Activated T-helper 2 cell treated with anti-CD3 and anti-CD28 coated beads, Interferon-gamma antibody, Interleukin-2, Interleukin-4, amounts not matched to agents 10 μg/mL and 5 μg/mL and 100 μg/mL, durations not matched to agents 14 hours and 24 hours and 36 hours (primary cell): ENCODE results near the gene POU3F2. TPM values are rescaled to one million over a fixed set of nuclear protein-coding genes. Genes with fewer than 3 reads are reported as not detected.
A peak's percentile ranks its signal among the peaks of the same experiment; 100 is the strongest.

Experiments
- DNase-seq: peaks from one replicate; pipeline ENCODE4 v3.0.0; 2021; ENCODE audit warnings: low spot score
- H3K27ac Mint-ChIP-seq: one replicate; pipeline ENCODE4 v1.8.0; 2021; ENCODE audit warnings: mixed read lengths
- H3K27me3 Mint-ChIP-seq: one replicate; pipeline ENCODE4 v1.8.0; 2021; ENCODE audit warnings: low read depth, mixed read lengths
- H3K36me3 Mint-ChIP-seq: one replicate; pipeline ENCODE4 v1.8.0; 2021; ENCODE audit warnings: low read depth, mixed read lengths
- H3K4me1 Mint-ChIP-seq: one replicate; pipeline ENCODE4 v1.8.0; 2021; ENCODE audit warnings: low read depth, mixed read lengths
- H3K4me3 Mint-ChIP-seq: one replicate; pipeline ENCODE4 v1.8.0; 2021; ENCODE audit warnings: low read depth, mild to moderate bottlenecking, moderate library complexity, mixed read lengths
- H3K9me3 Mint-ChIP-seq: one replicate; pipeline ENCODE4 v1.8.0; 2021; ENCODE audit warnings: mixed read lengths
- intact Hi-C: fragments of 100-400 bp; cut with micrococcal nuclease; formaldehyde crosslinking; loops from one replicate; pipeline ENCODE4 v1.15.1; 2023
- total RNA-seq: library from RNA; stranded (reverse); gene quantifications from 2 replicates; pipeline ENCODE4 v1.2.3, GENCODE V29; 2022

The POU3F2 gene
- total RNA-seq, 1 donor from 2014 or later = not detected

DNA sequence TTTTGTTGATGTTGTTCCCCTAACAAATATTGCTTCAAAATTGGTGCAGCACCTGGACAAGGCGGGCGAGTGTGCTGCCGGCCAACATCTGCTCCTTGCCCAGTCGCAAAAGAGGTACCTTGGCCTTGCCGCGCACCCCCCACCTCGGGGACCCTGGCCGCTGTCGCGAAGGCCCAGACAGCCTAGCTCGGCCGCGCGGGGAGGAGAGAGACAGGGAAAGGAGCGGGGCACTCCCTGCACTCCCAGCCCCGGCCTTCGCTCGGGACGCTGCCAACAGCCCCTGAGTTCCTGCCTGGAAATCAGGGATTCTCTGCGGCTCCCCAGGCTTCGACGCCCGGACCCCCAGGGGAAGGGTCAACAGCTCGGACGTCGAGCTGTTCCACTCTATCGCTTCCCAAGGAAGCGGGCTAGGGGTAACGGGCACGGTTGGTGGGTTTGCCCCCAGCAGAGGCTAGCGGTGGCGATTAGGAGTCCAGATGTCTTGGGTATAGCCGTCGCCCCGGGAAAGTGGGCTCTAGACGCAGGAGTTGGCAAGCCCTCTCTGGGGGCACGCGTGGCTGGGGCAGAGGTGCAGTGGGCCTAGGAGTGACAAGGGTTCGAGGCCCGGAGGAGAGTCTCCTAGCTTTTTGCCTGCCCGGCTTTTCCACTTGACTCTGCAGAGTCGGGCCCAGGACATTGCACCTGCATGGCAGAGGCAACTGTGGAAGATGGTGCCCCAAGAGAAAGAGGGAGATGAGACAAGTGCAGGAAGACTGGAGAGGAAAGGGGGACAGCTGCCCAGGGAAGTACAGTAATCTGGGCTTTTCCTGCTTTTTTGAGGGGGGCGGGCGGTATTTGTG lies 8.2 kb downstream of the POU3F2 start:
- H3K4me1 Mint-ChIP-seq = peaks cover 13% of the 10 kb centered on the region
- no peak overlapping the region for H3K4me3 Mint-ChIP-seq
- H3K27me3 Mint-ChIP-seq = peaks cover 86% of the 10 kb centered on the region
- no peaks in the 10 kb centered on the region for H3K9me3 Mint-ChIP-seq
- H3K36me3 Mint-ChIP-seq = no peaks in the 10 kb centered on the region
- H3K27ac Mint-ChIP-seq = no peak overlapping the region
- intact Hi-C loops = loop anchor here (10.0 kb wide), 1 partner anchor 502 kb away; the partner anchor contains the start of gene FAXC
- no peak for DNase-seq

DNA sequence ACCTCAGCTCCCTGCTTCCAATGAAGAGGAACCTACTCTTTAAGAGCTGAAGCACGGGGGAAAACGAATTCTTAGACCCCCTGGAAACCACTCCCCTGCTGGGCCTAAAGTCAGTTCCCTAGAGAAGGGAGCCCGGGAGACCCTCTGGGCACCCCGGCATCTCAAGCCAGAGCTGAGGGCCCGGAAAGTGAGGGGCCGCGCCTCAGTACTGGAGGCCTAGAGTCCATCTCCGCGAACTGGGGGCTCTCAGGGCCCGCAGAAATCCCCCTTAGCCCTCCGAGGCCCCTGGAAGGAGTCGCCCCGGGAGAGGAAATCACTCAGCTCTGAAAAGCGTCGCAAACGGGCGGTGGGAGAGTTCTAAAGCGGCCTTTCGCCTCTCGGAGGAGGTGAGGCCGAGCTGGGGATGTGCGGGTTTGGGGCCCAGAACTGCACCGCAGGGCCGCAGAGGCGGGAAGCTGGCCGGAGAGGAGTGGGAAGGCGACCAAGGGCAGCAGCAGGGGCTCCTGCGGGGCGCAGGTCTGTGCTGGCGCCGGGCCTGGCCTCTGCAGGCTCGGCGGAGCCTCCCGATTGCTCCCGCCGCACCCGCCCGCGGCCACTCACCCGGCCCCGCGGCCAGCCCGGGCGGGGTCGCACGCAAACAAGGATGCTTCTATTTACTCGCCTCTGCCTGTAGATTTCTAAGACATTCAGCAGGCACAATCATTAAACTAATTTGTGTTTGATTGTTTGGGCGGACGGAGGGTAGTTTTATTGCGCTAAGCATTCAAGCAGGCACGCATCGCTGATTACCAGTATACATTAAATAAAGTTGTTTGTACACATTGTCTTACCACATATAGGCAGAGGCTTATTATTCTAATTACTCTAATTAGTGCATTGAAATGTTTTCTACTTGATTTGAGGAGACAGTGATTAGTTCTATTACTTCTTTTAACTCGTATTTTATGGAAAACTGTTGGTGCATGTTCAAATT lies 9.2 kb downstream of the POU3F2 start:
- intact Hi-C loops = loop anchor here (2.0 to 10.0 kb wide), 2 partner anchors 13 to 501 kb away; partner anchors contain the start of gene FAXC
- peaks cover 81% of the 10 kb centered on the region for H3K27me3 Mint-ChIP-seq
- H3K36me3 Mint-ChIP-seq = no peaks in the 10 kb centered on the region
- no peak overlapping the region for H3K4me3 Mint-ChIP-seq
- DNase-seq = no peak
- H3K9me3 Mint-ChIP-seq = no peaks in the 10 kb centered on the region
- no peak overlapping the region for H3K27ac Mint-ChIP-seq
- peaks cover 13% of the 10 kb centered on the region for H3K4me1 Mint-ChIP-seq

- Mint-ChIP-seq H3K27ac (no peak overlapping the region), H3K4me1 (peaks cover 13% of the 10 kb centered on the region), H3K36me3 (no peaks in the 10 kb centered on the region), H3K4me3 (no peak overlapping the region), H3K9me3 (no peaks in the 10 kb centered on the region), H3K27me3 (peaks cover 83% of the 10 kb centered on the region)
- intact Hi-C loops = loop anchor here (1.0 to 10.0 kb wide), 6 partner anchors 10 to 1777 kb away; partner anchors contain the start of genes FAXC and POU3F2
- DNase-seq = no peak
Measured at GRCh38 chr6:98844244-98845210, 10.2 kb downstream of the POU3F2 start.

DNA sequence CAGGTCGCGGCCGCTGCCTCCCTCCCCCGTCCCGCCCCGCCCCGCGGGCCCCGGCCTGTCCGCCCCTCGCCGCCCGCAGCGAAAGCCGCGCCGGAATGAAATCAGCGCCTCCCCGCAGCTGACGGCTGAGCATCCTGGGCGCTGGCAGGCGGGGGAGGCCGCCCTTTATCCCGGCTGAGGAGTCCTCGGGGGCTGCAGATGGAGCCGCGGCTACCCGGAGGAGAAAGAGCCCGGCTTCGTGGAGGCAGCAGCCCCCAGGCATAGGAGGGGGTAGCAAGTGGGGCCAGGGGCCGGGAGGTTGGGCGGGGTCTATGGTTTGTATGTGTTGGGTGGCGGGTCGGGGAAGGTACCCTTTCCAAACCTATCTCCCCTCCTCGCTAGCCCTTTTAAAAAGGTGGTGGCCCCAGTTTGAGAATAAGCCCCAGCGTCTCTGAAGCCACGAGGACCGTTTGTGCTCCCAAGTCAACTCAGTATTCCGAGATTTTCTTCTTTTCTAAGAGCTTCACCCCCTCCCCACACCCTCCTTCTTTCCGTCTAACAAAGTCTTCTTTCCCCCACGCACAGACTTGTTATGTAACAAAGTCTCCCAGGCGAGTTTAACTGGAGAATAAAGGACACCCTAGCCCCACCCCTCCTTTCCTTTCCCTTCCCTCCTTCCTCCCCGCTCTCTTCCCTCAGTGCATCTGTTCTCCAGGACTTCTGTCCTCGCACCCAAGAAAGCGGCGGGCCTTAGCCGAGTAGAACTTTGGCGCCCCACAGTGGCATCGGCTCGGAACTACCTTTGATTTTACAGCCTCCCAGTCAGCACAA lies 11.0 kb downstream of the POU3F2 start:
- intact Hi-C loops = loop anchor here (1.0 to 10.0 kb wide), 6 partner anchors 11 to 1778 kb away; partner anchors contain the start of genes FAXC and POU3F2

GRCh38 chr6:98846021-98846380 lies 11.6 kb downstream of the POU3F2 start:
- H3K9me3 Mint-ChIP-seq = no peaks in the 10 kb centered on the region
- peaks cover 10% of the 10 kb centered on the region for H3K4me1 Mint-ChIP-seq
- intact Hi-C loops = loop anchor here (5.0 to 10.0 kb wide), 2 partner anchors 499 to 1779 kb away; partner anchors contain the start of gene FAXC
- H3K36me3 Mint-ChIP-seq = no peaks in the 10 kb centered on the region
- peaks cover 82% of the 10 kb centered on the region for H3K27me3 Mint-ChIP-seq
- no peak overlapping the region for H3K4me3 Mint-ChIP-seq
- DNase-seq = no peak
- no peak overlapping the region for H3K27ac Mint-ChIP-seq

More for the DNA sequence above, 11.0 kb downstream of the POU3F2 start:
- Mint-ChIP-seq H3K27me3 (peaks cover 83% of the 10 kb centered on the region), H3K4me3 (peak overlapping the region; percentile 18), H3K36me3 (no peaks in the 10 kb centered on the region), H3K4me1 (peaks cover 11% of the 10 kb centered on the region), H3K27ac (no peak overlapping the region), H3K9me3 (no peaks in the 10 kb centered on the region)
- peak; percentile 46 for DNase-seq

GRCh38 chr6:98847416-98847778 lies 13.0 kb downstream of the POU3F2 start:
- peaks cover 81% of the 10 kb centered on the region for H3K27me3 Mint-ChIP-seq
- H3K9me3 Mint-ChIP-seq = no peaks in the 10 kb centered on the region
- no peak for DNase-seq
- peaks cover 10% of the 10 kb centered on the region for H3K4me1 Mint-ChIP-seq
- intact Hi-C loops = loop anchor here (5.0 to 10.0 kb wide), 2 partner anchors 497 to 1780 kb away; partner anchors contain the start of gene FAXC
- no peaks in the 10 kb centered on the region for H3K36me3 Mint-ChIP-seq
- H3K4me3 Mint-ChIP-seq = no peak overlapping the region
- no peak overlapping the region for H3K27ac Mint-ChIP-seq

GRCh38 chr6:98847779-98848538 lies 13.6 kb downstream of the POU3F2 start:
- H3K36me3 Mint-ChIP-seq = no peaks in the 10 kb centered on the region
- peaks cover 10% of the 10 kb centered on the region for H3K4me1 Mint-ChIP-seq
- no peak for DNase-seq
- no peak overlapping the region for H3K4me3 Mint-ChIP-seq
- intact Hi-C loops = loop anchor here (5.0 to 10.0 kb wide), 2 partner anchors 497 to 1781 kb away; partner anchors contain the start of gene FAXC
- no peaks in the 10 kb centered on the region for H3K9me3 Mint-ChIP-seq
- no peak overlapping the region for H3K27ac Mint-ChIP-seq
- H3K27me3 Mint-ChIP-seq = peaks cover 76% of the 10 kb centered on the region

GRCh38 chr6:98848539-98849242 lies 14.3 kb downstream of the POU3F2 start:
- Mint-ChIP-seq H3K4me1 (peaks cover 10% of the 10 kb centered on the region), H3K9me3 (no peaks in the 10 kb centered on the region), H3K27ac (no peak overlapping the region), H3K27me3 (peaks cover 71% of the 10 kb centered on the region), H3K4me3 (no peak overlapping the region), H3K36me3 (no peaks in the 10 kb centered on the region)
- DNase-seq = no peak
- intact Hi-C loops = loop anchor here (5.0 to 10.0 kb wide), 2 partner anchors 496 to 1781 kb away; partner anchors contain the start of gene FAXC

GRCh38 chr6:98864497-98864896 lies 30.1 kb downstream of the POU3F2 start:
- Mint-ChIP-seq H3K4me3 (no peak overlapping the region), H3K4me1 (no peaks in the 10 kb centered on the region), H3K36me3 (peaks cover 5% of the 10 kb centered on the region), H3K27me3 (no peaks in the 10 kb centered on the region), H3K9me3 (peaks cover 6% of the 10 kb centered on the region), H3K27ac (no peak overlapping the region)
- intact Hi-C loops = no loop called here
- DNase-seq = no peak

DNA sequence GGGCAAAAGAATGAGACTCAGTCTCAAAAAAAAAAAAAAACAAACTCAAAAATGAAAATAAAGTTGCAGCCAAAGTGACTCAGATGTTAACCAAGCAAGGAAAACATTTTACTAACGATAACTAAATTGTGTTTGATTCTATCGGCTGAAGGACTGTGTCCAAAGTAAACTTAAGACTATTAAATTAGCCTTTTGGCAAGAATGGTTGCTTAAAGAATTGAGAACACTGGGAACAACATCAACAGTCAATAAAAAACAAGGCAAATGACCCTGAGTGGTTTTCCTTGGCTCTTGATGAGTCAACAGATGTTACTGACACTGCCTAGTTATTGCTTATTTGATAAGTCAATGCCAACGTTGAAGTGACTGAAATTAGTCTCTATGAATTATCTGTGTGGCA lies 36.7 kb downstream of the POU3F2 start:
- no peak overlapping the region for H3K4me3 Mint-ChIP-seq
- intact Hi-C loops = no loop called here
- no peak overlapping the region for H3K27ac Mint-ChIP-seq
- H3K9me3 Mint-ChIP-seq = peaks cover 4% of the 10 kb centered on the region
- no peaks in the 10 kb centered on the region for H3K4me1 Mint-ChIP-seq
- no peaks in the 10 kb centered on the region for H3K27me3 Mint-ChIP-seq
- DNase-seq = no peak
- peaks cover 18% of the 10 kb centered on the region for H3K36me3 Mint-ChIP-seq
